K562 (cell line): Measurements from ENCODE around the gene HNRNPA3. TPM values are rescaled to one million over a fixed set of nuclear protein-coding genes. Genes with fewer than 3 reads are reported as not detected.

Experiments used
- ATAC-seq: fragments of 200-7000 bp; cut with Tn5 transposase; 3 replicates; pipeline ENCODE4 v1.9.1; 2020; ENCODE audit warnings: moderate library complexity
- BruUV-seq: library from RNA; stranded (reverse); fragments of 400-500 nt; replicated peaks from 2 replicates; lab custom pipeline; 2021; lab: Mats Ljungman, UMichigan
- CTCF ChIA-PET: fragments of 300-600 bp; formaldehyde crosslinking; extraction: SDS; loops from one replicate; lab custom pipeline; 2021; ENCODE audit warnings: low intra/inter-chr PET ratio; lab: Yijun Ruan, JAX
- POLR2A ChIA-PET: fragments of 300-600, 350-650 bp; sonication (Branson Sonifier 250); formaldehyde crosslinking; extraction: SDS; loops from one replicate; lab custom pipeline; 2021; ENCODE audit warnings: antibody characterized with exemption, inconsistent platforms; lab: Yijun Ruan, JAX
- DNase-seq, 4 experiments: peaks; one replicate each; pipeline versions ENCODE4 v3.0.0 to v3.0.0-alpha.2; 2011 to 2018; ENCODE audit warnings: low spot score in 3 of 4, mixed read lengths in 3 of 4; ENCODE audit errors: extremely low read depth in 1 of 4
- FAIRE-seq: peaks from 2 replicates; lab custom pipeline; 2011; peaks lifted over from hg19 to GRCh38; lab: Jason Lieb, UNC
- H2AFZ ChIP-seq: 2 replicates; pipeline ENCODE4 v1.6.0; 2011; ENCODE audit warnings: low read depth, low read length, control low read depth, inconsistent platforms
- H3K27ac ChIP-seq: fragments of 200-600 bp; 3 replicates; pipeline ENCODE4 v1.8.0; 2011; ENCODE audit warnings: low read depth, mild to moderate bottlenecking, control low read depth, inconsistent platforms, low read length, moderate library complexity, mixed read lengths; ENCODE audit errors: extremely low read depth
- H3K27me3 ChIP-seq, 2 experiments: fragments of 300-600 bp in 1 of 2; 2 replicates in 1 of 2; 3 replicates in 1 of 2; pipeline versions ENCODE4 v1.6.0 to v1.8.0; 2011; ENCODE audit warnings: inconsistent platforms in 2 of 2, low read length in 2 of 2, mild to moderate bottlenecking in 1 of 2, mixed read lengths in 1 of 2, moderate library complexity in 1 of 2; ENCODE audit not compliant: control insufficient read depth in 2 of 2, insufficient read depth in 2 of 2
- H3K36me3 ChIP-seq: fragments of 300-600 bp; 3 replicates; pipeline ENCODE4 v1.8.0; 2011; ENCODE audit warnings: mild to moderate bottlenecking, low read length, inconsistent platforms; ENCODE audit not compliant: control insufficient read depth, insufficient read depth
- H3K4me1 ChIP-seq, 2 experiments: fragments of 200-600 bp in 1 of 2; replicated peaks in 1 of 2; 2 replicates in 1 of 2; 3 replicates in 1 of 2; pipeline versions ENCODE4 v1.5.1 to v1.8.0; 2011; ENCODE audit warnings: inconsistent platforms in 2 of 2, low read length in 2 of 2, mild to moderate bottlenecking in 1 of 2, mixed read lengths in 1 of 2, moderate library complexity in 1 of 2; ENCODE audit not compliant: control insufficient read depth in 2 of 2, insufficient read depth in 2 of 2
- H3K4me2 ChIP-seq: 2 replicates; pipeline ENCODE4 v1.6.1; 2011; ENCODE audit warnings: low read length, control low read depth, inconsistent platforms, mixed read lengths; ENCODE audit not compliant: insufficient read depth
- H3K4me3 ChIP-seq: fragments of 200-600 bp; sonication (generic), shearing (Covaris generic); 2 replicates; pipeline ENCODE4 v1.5.1; 2016; ENCODE audit warnings: control low read depth, inconsistent platforms
- H3K79me2 ChIP-seq: fragments of 200-600 bp; 3 replicates; pipeline ENCODE4 v1.8.0; 2011; ENCODE audit warnings: low read length, inconsistent platforms; ENCODE audit not compliant: control insufficient read depth, insufficient read depth
- H3K9ac ChIP-seq, 2 experiments: 2 replicates each; pipeline versions ENCODE4 v1.6.0 to v1.6.1; 2011; ENCODE audit warnings: low read depth in 2 of 2, low read length in 2 of 2, control low read depth in 1 of 2, inconsistent platforms in 1 of 2, mild to moderate bottlenecking in 1 of 2, mixed read lengths in 1 of 2; ENCODE audit not compliant: insufficient read depth in 1 of 2
- H3K9me1 ChIP-seq: one replicate; pipeline ENCODE4 v1.6.0; 2011; ENCODE audit warnings: inconsistent platforms, mild to moderate bottlenecking, low read length, moderate library complexity; ENCODE audit not compliant: control insufficient read depth, insufficient read depth
- H3K9me3 ChIP-seq: replicated peaks from 2 replicates; pipeline ENCODE4 v1.5.1; 2011; ENCODE audit warnings: low read depth, low read length, inconsistent platforms; ENCODE audit not compliant: control insufficient read depth, insufficient read depth
- H4K20me1 ChIP-seq: replicated peaks from 2 replicates; pipeline ENCODE4 v1.6.1; 2011; ENCODE audit warnings: low read length, inconsistent platforms, mixed read lengths; ENCODE audit not compliant: control insufficient read depth, insufficient read depth
- BACH1 ChIP-seq: fragments of 200-800 bp; sonication (Bioruptor generic); IDR thresholded peaks from 2 replicates; pipeline ENCODE4 v1.6.1; 2016; ENCODE audit warnings: missing genetic modification characterization, missing compliant biosample characterization
- E2F5 ChIP-seq: sonication (generic); formaldehyde crosslinking; IDR thresholded peaks from 2 replicates; pipeline ENCODE4 v1.8.0; 2022; ENCODE audit warnings: mild to moderate bottlenecking, missing genetic modification reagents
- E4F1 ChIP-seq: fragments of 250-450 bp; sonication (Bioruptor Pico); IDR thresholded peaks from 2 replicates; pipeline ENCODE4 v1.5.0; 2021; ENCODE audit warnings: mild to moderate bottlenecking, borderline replicate concordance
- HNRNPUL1 ChIP-seq: fragments of 200-400 bp; formaldehyde crosslinking; IDR thresholded peaks from 2 replicates; pipeline ENCODE4 v1.6.1; 2017; ENCODE audit warnings: low read length
- KLF1 ChIP-seq: fragments of 450-650 bp; IDR thresholded peaks from 2 replicates; pipeline ENCODE4 v1.6.1; 2016; ENCODE audit warnings: missing genetic modification characterization, missing compliant biosample characterization
- KLF10 ChIP-seq: fragments of 250-450 bp; sonication (Bioruptor Pico); IDR thresholded peaks from 2 replicates; pipeline ENCODE4 v1.6.1; 2021; ENCODE audit warnings: matching md5 sums
- MIER1 ChIP-seq: fragments of 450-650 bp; IDR thresholded peaks from 2 replicates; pipeline ENCODE4 v1.6.1; 2016; ENCODE audit warnings: antibody characterized with exemption, mild to moderate bottlenecking, low read depth
- NR3C1 ChIP-seq: sonication (generic); formaldehyde crosslinking; IDR thresholded peaks from 2 replicates; pipeline ENCODE4 v1.8.1; 2022; ENCODE audit warnings: missing genetic modification reagents
- POU5F1 ChIP-seq: fragments of 150-350 bp; IDR thresholded peaks from 2 replicates; pipeline ENCODE4 v1.6.1; 2014; ENCODE audit warnings: borderline replicate concordance, low read length, low read depth, mild to moderate bottlenecking; ENCODE audit not compliant: partially characterized antibody
- PTBP1 ChIP-seq: fragments of 200-400 bp; formaldehyde crosslinking; IDR thresholded peaks from 2 replicates; pipeline ENCODE4 v1.6.1; 2017; ENCODE audit warnings: low read depth, low read length
- RFX1 ChIP-seq: fragments of 450-650 bp; IDR thresholded peaks from 2 replicates; pipeline ENCODE4 v1.6.1; 2016; ENCODE audit warnings: mild to moderate bottlenecking, moderate library complexity
- SUPT5H ChIP-seq: fragments of 450-650 bp; IDR thresholded peaks from 2 replicates; pipeline ENCODE4 v1.6.1; 2016
- ZBTB34 ChIP-seq: fragments of 250-450 bp; sonication (Bioruptor Pico); IDR thresholded peaks from 2 replicates; pipeline ENCODE4 v1.8.0; 2021; ENCODE audit warnings: mild to moderate bottlenecking, moderate library complexity
- ZNF778 ChIP-seq: fragments of 450-650 bp; formaldehyde crosslinking; IDR thresholded peaks from 2 replicates; pipeline ENCODE4 v1.4.0; 2020; ENCODE audit warnings: mild to moderate bottlenecking, moderate library complexity
- WGBS: fragments of 100-300 bp; shearing (Covaris generic); methylation state at CpG from one replicate; pipeline ENCODE4 v1.1.6; 2016; ENCODE audit warnings: low coverage, mixed read lengths; ENCODE audit not compliant: insufficient coverage; ENCODE audit errors: missing lambda C conversion rate; 5-methylcytosine and 5-hydroxymethylcytosine counted together
- in situ Hi-C: fragments of 300-500 bp; cut with MboI; formaldehyde crosslinking; loops from 4 replicates; pipeline ENCODE4 v1.15.0; 2018; ENCODE audit warnings: inconsistent platforms, mixed read lengths
- intact Hi-C: fragments of 100-400 bp; cut with micrococcal nuclease; formaldehyde crosslinking; loops from 2 replicates; pipeline ENCODE4 v1.14.2; 2022
- polyA plus RNA-seq, 8 experiments: library from polyadenylated mRNA; depleted of rRNA in 4 of 8; stranded (reverse) in 5 of 8; unstranded in 3 of 8; fragments of >200 nt; fragmentation: Nextera tagmentation in 2 of 8; fragmentation: Illumina TruSeq in 1 of 8; extraction: Ambion mirVana in 2 of 8; extraction: Trizol in 1 of 8; gene quantifications; 2 replicates each; pipeline versions ENCODE4 v1.2.1 to v1.2.3, GENCODE V29; 2011 to 2014; ENCODE audit warnings: inconsistent platforms in 1 of 8, missing spikeins in 1 of 8
- total RNA-seq, 7 experiments: library from RNA; depleted of rRNA in 6 of 7; stranded (reverse); fragments of >200 nt in 6 of 7; fragmentation: Illumina TruSeq in 2 of 7; extraction: Trizol in 2 of 7; gene quantifications; 2 replicates each; pipeline versions ENCODE4 v1.2.1 to v1.2.3, GENCODE V29; 2011 to 2021; ENCODE audit warnings: low replicate concordance in 1 of 7
- TF ChIP-seq, protein P1 (sequence below): IDR thresholded peaks from 2 replicates; pipeline ENCODE4 v1.6.1; 2011; ENCODE audit not compliant: insufficient read length; ENCODE audit errors: extremely low read depth

The HNRNPA3 gene
- total and polyA plus RNA-seq, 9 of the 15 experiments (the other 6 are each of a cell fraction or from before 2014, with no cell fraction given) = 72.8 to 428 (median 192) TPM

GRCh38 chr2:177241711-177242120 is 29.1 kb downstream of the HNRNPA3 start (continued):
- no peak for TF ChIP-seq ZBTB34 (CRISPR knock-in tag)

DNA sequence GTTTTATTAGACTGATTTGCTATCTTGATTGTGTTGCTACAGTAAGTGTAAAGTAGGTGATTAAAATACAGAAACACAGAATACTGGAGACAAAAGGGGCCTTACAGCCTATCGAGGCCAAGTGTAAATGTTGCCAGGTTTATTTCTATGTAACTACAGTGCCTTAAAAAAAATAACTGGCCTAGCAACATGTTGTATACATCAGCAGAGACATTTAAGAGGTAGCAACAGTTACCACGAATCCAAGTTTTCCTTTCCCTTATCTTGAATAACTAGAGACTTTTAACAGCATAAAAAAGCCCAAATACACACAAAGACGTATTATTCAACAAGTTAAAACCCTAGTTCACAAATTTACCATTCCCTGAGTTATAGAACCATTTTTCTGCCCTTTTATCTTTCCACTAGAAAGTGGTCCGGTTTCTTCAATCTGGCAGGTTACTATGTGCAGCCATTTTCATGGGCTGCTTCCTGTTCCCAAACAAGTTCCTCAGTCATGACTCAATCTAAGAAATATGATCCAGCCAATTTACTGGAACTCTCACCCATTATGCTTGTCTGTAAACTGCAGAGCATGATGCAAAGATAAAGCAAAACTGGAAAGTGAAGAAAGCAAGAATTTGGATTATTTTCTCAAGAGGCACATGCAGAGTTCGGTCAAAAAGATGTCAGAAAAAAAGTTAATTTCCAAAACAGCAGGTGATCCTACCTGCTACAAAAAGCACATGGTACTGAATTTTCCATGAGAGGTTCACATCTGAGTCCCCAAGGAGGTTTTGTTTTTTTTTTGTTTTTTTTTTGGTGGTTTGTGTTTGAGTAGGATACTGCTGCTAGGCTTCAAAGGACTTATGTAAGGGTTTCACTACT is 29.8 kb downstream of the HNRNPA3 start:
- no peaks in the 10 kb centered on the region for H3K27me3 ChIP-seq
- H3K4me1 ChIP-seq = peaks cover 18 to 55% of the 10 kb centered on the region in 2 experiments
- peaks cover 37% of the 10 kb centered on the region; the same call in 2 of the 3 replicates for H3K36me3 ChIP-seq
- peak overlapping the region; percentile 33 for H3K4me2 ChIP-seq
- TSS peak; percentile 4 for BruUV-seq
- no peak overlapping the region for H3K4me3 ChIP-seq
- ATAC-seq = peak; percentile 78
- DNase-seq = peak in 3 of 4 experiments; percentile 44 to 77 (median 76)
- intact Hi-C loops = loop anchor here (2.0 kb wide), 2 partner anchors 20 to 30 kb away; partner anchors contain the start of gene HNRNPA3
- WGBS = 10% methylated on average over 5 of the region's 5 CpGs
- peaks cover 22% of the 10 kb centered on the region for H4K20me1 ChIP-seq
- in situ Hi-C loops = no loop called here
- H3K9me3 ChIP-seq = no peaks in the 10 kb centered on the region
- ChIA-PET POLR2A (interaction anchor here (1.5 to 7.4 kb wide), 3 partner anchors 11 to 15 kb away, joined by 5 to 70 read pairs (median 14); no protein-coding TSS in a partner anchor), CTCF (no interaction called here)
- peak overlapping the region in 1 of 2 experiments; percentile 52; a peak in 2 of 4 replicates for H3K9ac ChIP-seq
- FAIRE-seq = peak; percentile 84
- H2AFZ ChIP-seq = no peak overlapping the region
- peaks cover 97% of the 10 kb centered on the region for H3K79me2 ChIP-seq
- peak overlapping the region; percentile 78 for H3K27ac ChIP-seq
- H3K9me1 ChIP-seq = no peaks in the 10 kb centered on the region
- no peak for TF ChIP-seq KLF10
- TF ChIP-seq E2F5 (CRISPR knock-in tag) = no peak
- no peak for TF ChIP-seq NR3C1
- TF ChIP-seq, protein P1, sequence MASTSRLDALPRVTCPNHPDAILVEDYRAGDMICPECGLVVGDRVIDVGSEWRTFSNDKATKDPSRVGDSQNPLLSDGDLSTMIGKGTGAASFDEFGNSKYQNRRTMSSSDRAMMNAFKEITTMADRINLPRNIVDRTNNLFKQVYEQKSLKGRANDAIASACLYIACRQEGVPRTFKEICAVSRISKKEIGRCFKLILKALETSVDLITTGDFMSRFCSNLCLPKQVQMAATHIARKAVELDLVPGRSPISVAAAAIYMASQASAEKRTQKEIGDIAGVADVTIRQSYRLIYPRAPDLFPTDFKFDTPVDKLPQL = no peak
- no peak for TF ChIP-seq POU5F1
- TF ChIP-seq KLF1 = no peak
- TF ChIP-seq BACH1 = peak; percentile 83
- no peak for TF ChIP-seq ZNF778 (CRISPR knock-in tag)
- TF ChIP-seq MIER1 = no peak
- no peak for TF ChIP-seq SUPT5H
- no peak for TF ChIP-seq PTBP1
- no peak for TF ChIP-seq HNRNPUL1
- TF ChIP-seq RFX1 = peak; percentile 51
- no peak for TF ChIP-seq E4F1
